Activated naive CD4-positive, alpha-beta T cell treated with anti-CD3 and anti-CD28 coated beads, Interleukin-2, amount 50 U/mL, for 24 hours (primary cell): ENCODE measurements around the gene ZNF629.

ENCODE experiments used
- H3K27ac Mint-ChIP-seq: one replicate; pipeline ENCODE4 v1.8.0; 2021; ENCODE audit warnings: mild to moderate bottlenecking, mixed read lengths
- H3K27me3 Mint-ChIP-seq: one replicate; pipeline ENCODE4 v1.8.0; 2021; ENCODE audit warnings: mixed read lengths
- H3K36me3 Mint-ChIP-seq: one replicate; pipeline ENCODE4 v1.8.0; 2021; ENCODE audit warnings: mixed read lengths
- H3K4me1 Mint-ChIP-seq: one replicate; pipeline ENCODE4 v1.8.0; 2021; ENCODE audit warnings: mixed read lengths
- H3K4me3 Mint-ChIP-seq: one replicate; pipeline ENCODE4 v1.8.0; 2021; ENCODE audit warnings: mild to moderate bottlenecking, mixed read lengths
- H3K9me3 Mint-ChIP-seq: one replicate; pipeline ENCODE4 v1.8.0; 2021; ENCODE audit warnings: mixed read lengths

ZNF629 gene

DNA sequence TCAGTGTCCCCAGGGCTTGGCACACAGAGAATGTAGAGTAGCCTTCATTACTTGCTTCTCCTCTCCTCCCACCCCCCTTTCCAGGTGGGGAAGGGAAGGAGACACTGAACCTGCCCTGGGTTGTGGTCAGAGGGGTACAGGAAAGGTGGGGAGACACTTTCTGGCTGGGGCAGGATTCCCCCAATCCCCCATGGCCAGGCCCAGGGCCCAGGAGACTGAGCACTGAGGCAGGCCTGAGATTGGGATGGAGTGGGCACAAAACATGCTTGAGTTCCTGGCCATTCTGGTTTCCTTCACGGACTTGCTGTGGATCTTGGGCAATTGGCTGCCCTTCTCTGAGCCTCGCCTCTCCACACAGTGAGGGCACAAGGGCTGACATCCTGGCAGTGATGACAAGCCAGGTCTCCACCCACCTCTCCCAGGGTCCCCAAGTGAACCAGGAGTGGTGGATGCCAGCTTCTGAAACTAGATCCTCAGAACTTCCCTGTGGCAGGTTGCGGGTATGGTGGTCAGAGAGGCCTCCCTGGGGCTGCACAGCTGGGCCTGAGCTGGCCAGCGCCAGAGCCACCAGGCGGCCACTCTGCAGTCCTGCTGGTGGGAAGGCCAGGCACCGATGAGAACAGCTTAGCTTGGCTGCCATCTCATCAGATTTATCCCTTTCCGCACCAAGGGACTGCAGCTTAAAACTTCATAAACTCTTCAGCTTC is 9.3 kb downstream of the ZNF629 start:
- H3K27me3 Mint-ChIP-seq, result no peaks in the 10 kb centered on the region
- H3K4me3 Mint-ChIP-seq, result peak overlapping the region; percentile 92
- H3K36me3 Mint-ChIP-seq, result peaks cover 3% of the 10 kb centered on the region
- H3K9me3 Mint-ChIP-seq, result no peaks in the 10 kb centered on the region
- no peak overlapping the region for H3K27ac Mint-ChIP-seq
- peaks cover 16% of the 10 kb centered on the region for H3K4me1 Mint-ChIP-seq

DNA sequence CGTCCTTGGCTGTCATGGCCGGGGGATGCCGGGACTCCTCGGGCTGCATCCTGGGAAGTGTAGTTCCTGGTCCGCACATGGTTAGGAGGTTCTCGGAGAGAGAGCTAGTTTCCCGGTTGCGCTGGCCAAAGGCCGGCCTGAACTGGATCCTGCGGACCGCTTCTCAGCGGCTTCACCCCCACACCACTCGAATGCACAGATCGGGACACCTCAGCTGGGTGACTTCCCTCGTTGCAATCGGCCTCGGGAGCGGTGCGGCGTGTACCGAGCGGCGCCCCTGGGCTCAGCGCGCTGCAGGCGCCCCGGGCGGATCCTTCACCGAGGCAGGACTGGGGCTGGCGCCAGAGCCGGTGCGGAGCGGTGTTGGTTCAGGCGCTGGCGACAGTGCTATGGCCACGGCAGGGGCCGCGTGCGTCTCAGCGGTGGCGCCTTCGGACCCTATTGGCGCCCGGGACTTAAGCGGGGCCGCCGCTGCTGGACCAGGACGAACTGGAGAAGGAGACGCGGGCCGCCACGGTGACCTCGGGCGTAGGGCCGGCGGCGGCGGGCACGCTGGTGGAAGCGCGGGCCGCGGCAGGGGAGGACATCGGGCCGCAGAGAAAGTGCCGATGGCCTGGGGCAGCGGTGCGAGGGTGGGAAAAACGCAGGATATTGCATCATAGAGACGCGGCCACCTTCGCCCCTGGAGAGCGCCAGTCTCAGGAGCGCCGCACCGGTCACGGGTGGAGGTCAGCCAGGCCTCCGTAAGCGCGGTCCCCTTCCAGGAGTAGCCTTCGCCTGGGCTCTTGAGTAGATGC is 11.4 kb downstream of the ZNF629 start:
- peaks cover 23% of the 10 kb centered on the region for H3K4me1 Mint-ChIP-seq
- H3K36me3 Mint-ChIP-seq, result peaks cover 10% of the 10 kb centered on the region
- H3K9me3 Mint-ChIP-seq, result no peaks in the 10 kb centered on the region
- H3K27me3 Mint-ChIP-seq, result no peaks in the 10 kb centered on the region
- H3K27ac Mint-ChIP-seq, result peak overlapping the region; percentile 97
- H3K4me3 Mint-ChIP-seq, result peak overlapping the region; percentile 92

DNA sequence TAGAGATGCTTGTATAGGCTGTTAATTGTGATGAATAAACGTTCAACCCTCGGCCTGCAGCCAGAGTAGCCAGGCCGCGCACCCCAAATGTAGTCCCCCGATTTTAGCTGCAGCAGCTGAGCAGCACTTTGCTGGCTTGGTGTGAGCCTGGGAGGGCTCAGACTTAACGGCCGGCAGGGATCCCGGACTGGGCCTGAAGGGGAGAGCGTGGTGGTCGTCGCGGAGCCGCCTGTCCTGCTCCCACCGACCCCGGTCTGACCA is 11.9 kb downstream of the ZNF629 start:
- Mint-ChIP-seq H3K36me3 (peaks cover 10% of the 10 kb centered on the region), H3K4me1 (peaks cover 23% of the 10 kb centered on the region), H3K27ac (peak overlapping the region; percentile 97), H3K9me3 (no peaks in the 10 kb centered on the region), H3K4me3 (peak overlapping the region; percentile 92), H3K27me3 (no peaks in the 10 kb centered on the region)

DNA sequence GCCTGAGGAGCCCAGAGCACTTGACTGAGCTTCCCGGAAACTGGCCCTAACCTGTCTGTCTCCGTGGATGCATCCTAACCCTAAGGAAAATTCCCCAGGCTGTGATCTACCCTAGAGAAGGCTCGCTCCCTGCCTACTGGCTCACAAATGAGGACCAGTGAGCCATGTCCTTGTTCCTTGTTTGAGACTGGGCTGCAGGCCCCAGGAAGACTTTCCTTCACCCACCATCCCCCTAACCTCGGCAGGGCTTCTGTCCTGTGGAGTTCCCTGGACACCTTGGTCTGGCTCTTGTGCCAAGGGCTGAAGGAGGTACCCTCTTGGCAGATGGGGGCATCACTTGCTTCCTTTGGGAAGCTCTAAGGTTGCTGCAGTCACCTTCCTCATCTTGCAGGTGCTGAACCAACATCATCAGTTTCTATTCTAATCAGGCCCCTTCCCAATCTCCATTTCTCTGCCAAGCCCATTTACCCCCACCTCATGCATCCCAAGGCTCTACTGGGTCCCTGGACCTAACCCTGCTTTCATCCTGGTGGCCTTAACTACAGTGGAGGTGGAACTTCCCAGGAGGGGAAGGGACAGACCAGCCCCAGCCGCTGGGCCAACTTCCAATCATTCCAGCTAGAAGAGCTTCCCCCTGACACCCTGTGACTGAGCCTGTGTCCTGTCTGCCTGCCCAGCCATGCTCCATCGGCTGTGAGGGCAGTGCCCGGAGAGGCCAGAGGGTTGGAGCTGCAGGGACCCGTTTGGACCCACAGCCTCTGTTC is 12.5 kb downstream of the ZNF629 start:
- Mint-ChIP-seq H3K9me3 (no peaks in the 10 kb centered on the region), H3K4me1 (peaks cover 23% of the 10 kb centered on the region), H3K4me3 (peak overlapping the region; percentile 92), H3K36me3 (peaks cover 10% of the 10 kb centered on the region), H3K27me3 (no peaks in the 10 kb centered on the region), H3K27ac (no peak overlapping the region)

DNA sequence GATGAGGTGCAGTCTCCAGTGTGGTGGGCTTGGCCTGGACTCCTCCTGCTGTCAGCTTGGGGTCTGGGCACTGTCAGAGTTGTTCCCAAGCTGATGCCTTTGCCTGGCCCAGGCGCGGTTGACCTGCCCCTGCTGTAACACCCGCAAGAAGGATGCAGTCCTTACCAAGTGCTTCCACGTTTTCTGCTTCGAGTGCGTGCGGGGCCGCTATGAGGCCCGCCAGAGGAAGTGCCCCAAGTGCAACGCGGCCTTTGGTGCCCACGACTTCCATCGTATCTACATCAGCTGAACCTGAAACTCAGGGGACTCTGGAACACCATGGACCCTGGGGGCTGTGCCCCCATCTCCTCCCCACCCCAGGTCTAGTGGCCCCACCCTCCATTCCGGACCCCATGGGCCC is 13.2 kb downstream of the ZNF629 start:
- Mint-ChIP-seq H3K4me1 (peaks cover 23% of the 10 kb centered on the region), H3K27me3 (no peaks in the 10 kb centered on the region), H3K4me3 (no peak overlapping the region), H3K27ac (no peak overlapping the region), H3K9me3 (no peaks in the 10 kb centered on the region), H3K36me3 (peaks cover 10% of the 10 kb centered on the region)

DNA sequence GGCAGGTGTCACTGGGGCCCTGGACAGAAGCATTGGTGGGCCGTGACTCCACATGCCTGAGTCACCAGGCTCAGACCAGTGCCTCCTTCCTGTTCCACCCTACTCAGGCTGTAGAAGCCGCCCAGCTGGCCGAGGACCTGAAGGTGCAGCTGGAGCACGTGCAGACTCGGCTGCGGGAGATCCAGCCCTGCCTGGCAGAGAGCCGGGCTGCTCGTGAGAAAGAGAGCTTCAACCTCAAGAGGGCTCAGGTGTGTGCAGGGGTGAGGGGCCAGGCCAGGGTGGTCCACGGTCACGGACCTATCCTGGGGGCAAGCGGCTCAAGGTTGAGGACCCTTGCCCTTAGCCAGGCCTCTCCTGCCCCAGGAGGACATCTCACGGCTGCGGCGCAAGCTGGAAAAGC is 15.3 kb downstream of the ZNF629 start:
- Mint-ChIP-seq H3K4me3 (no peak overlapping the region), H3K27me3 (no peaks in the 10 kb centered on the region), H3K36me3 (peaks cover 17% of the 10 kb centered on the region), H3K4me1 (peaks cover 17% of the 10 kb centered on the region), H3K9me3 (no peaks in the 10 kb centered on the region), H3K27ac (no peak overlapping the region)

DNA sequence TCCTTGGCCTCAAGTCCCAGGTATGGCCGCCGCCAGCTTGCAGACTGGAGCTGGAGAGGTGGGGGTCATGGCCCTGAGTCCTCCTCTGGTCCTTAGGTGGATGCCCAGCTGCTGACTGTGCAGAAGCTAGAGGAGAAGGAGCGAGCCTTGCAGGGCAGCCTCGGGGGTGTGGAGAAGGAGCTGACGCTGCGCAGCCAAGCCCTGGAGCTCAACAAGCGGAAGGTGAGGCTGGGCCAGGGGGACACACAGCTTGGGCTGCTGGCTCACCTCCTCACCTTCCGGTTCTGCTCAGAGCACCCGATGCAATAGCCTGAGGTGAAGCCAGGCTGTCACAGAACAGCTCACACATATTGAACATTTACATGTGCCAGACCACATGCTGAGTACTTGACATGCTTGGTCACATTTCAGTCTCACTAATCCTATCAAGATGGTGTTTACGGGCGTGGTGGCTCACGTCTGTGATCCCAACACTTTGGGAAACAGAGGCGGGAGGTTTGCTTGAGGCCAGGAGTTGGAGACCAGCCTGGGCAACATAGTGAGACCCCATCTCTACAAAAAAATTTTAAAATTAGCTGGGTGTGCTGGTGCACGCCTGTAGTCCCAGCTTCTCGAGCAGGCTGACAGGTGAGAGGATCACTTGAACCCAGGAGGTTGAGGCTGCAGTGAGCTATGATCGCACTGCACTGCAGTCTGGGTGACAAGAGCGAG is 17.5 kb downstream of the ZNF629 start:
- Mint-ChIP-seq H3K9me3 (no peaks in the 10 kb centered on the region), H3K36me3 (peaks cover 21% of the 10 kb centered on the region), H3K27me3 (no peaks in the 10 kb centered on the region), H3K4me1 (peaks cover 10% of the 10 kb centered on the region), H3K27ac (no peak overlapping the region), H3K4me3 (no peak overlapping the region)

DNA sequence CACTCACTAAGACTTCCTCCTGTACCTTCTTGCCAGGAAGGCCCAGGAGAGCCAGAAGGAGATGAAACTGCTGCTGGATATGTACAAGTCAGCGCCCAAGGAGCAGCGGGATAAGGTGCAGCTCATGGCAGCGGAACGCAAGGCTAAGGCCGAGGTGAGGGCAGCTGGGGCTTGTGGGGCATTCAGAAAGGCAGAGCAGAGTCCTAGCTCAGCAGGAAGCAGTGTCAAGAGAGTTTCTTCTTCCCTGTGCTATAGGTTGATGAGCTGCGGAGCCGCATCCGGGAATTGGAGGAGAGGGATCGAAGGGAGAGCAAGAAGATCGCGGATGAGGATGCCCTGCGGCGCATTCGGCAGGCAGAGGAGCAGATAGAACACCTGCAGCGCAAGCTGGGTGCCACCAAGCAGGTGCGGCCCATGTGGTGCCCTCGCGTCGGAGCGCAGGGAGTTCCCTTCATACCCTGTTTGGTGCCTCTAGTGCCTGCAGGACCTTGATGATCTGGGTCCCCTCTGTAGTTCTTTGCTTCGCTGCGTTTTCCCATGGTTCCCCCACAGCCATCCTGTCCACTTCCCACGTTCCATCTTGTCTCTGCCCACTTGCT is 18.3 kb downstream of the ZNF629 start:
- no peaks in the 10 kb centered on the region for H3K27me3 Mint-ChIP-seq
- H3K9me3 Mint-ChIP-seq, result no peaks in the 10 kb centered on the region
- peaks cover 12% of the 10 kb centered on the region for H3K4me1 Mint-ChIP-seq
- H3K36me3 Mint-ChIP-seq, result peaks cover 19% of the 10 kb centered on the region
- H3K27ac Mint-ChIP-seq, result no peak overlapping the region
- no peak overlapping the region for H3K4me3 Mint-ChIP-seq

DNA sequence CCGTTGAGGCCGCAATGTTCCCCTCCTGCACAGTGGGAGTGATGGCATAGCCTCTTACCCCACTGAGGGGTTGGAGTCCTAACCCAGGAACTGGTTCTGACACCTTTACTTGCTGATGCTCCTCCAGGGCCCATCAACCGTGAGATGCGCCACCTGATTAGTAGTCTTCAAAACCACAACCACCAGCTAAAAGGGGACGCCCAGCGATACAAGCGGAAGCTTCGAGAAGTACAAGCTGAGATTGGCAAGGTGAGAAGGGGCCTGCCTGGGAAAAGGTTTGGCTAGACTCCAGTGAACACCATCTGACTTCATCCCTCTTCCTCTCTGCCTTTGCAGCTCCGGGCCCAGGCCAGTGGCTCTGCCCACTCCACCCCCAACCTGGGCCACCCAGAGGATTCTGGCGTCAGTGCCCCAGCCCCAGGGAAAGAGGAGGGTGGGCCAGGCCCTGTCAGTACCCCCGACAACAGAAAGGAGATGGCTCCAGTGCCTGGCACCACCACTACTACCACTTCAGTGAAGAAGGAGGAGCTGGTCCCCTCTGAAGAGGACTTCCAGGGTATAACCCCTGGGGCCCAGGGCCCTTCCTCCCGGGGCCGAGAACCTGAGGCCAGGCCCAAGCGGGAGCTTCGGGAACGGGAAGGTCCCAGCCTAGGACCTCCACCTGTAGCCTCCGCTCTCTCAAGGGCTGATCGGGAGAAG is 19.1 kb downstream of the ZNF629 start:
- Mint-ChIP-seq H3K27ac (no peak overlapping the region), H3K4me3 (no peak overlapping the region), H3K27me3 (no peaks in the 10 kb centered on the region), H3K36me3 (peaks cover 19% of the 10 kb centered on the region), H3K9me3 (no peaks in the 10 kb centered on the region), H3K4me1 (peaks cover 18% of the 10 kb centered on the region)

DNA sequence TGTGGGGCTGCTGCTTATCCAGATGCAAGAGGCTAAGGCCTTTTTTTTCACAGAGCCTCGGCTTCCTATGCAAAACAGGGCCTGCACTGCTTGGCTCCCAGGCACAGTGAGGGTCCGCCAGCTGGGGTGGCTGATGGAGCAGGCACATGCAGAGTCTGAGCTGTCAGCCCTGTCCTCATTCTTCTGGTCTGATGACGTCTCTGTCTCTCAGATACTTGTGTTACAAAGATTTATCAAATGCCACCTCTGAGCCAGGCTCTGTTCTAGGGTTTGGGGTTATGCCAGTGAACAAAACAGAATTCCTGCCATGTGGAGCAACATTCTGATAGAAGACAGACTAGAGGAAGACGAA is 20.1 kb downstream of the ZNF629 start:
- Mint-ChIP-seq H3K36me3 (peaks cover 14% of the 10 kb centered on the region), H3K4me3 (no peak overlapping the region), H3K27me3 (no peaks in the 10 kb centered on the region), H3K9me3 (no peaks in the 10 kb centered on the region), H3K4me1 (peaks cover 13% of the 10 kb centered on the region), H3K27ac (no peak overlapping the region)

DNA sequence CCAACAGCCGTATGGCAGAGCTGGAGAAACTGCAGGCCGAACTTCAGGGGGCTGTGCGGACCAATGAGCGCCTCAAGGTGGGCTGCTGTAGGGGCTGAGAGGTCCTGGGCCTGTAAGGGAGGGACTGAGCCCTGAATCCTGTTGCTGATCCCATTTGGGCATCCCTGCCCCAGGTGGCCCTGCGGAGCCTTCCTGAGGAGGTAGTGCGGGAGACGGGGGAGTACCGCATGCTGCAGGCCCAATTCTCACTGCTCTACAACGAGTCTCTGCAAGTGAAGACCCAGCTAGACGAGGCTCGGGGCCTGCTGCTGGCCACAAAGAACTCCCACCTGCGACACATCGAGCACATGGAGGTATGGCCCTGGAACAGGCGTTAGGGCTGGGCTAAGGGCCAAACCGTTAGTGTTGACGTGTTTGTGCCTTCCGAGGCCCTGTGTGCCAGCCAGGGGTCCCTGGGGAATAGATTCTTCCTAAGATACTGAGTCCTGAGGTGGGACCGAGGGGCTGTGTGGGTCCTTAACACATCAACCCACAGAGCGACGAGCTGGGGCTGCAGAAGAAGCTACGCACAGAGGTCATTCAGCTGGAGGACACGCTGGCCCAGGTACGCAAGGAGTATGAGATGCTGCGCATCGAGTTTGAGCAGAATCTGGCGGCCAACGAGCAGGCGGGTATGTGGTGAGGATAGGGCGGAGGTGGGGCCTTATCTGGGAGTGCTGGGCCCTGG is 20.6 kb downstream of the ZNF629 start:
- Mint-ChIP-seq H3K27me3 (no peaks in the 10 kb centered on the region), H3K4me3 (no peak overlapping the region), H3K4me1 (peaks cover 13% of the 10 kb centered on the region), H3K9me3 (no peaks in the 10 kb centered on the region), H3K36me3 (peaks cover 12% of the 10 kb centered on the region), H3K27ac (no peak overlapping the region)

DNA sequence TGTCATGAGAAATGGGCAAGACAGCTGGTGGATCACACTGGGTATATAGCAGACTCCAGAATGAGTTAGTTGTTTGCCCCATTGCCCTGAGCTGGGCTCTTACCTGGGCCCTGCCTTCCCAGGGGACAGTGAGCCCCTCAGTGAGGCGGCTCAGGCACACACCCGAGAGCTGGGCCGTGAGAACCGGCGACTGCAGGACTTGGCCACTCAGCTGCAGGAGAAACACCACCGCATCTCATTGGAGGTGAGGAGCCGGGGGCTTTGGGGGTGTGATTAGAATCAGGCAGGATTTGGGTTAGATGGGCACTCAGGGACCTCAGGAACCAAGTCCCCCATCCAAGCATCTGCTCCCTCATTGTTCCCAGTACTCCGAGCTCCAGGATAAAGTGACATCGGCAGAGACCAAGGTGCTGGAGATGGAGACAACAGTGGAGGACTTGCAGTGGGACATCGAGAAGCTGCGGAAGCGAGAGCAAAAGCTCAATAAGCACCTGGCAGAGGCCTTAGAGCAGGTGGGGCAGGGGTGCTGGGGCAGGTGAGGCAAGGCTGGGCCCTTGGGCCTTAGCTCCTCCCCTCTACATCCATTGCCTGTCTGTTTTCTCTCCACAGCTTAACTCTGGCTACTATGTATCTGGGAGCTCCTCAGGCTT is 22.1 kb downstream of the ZNF629 start:
- no peaks in the 10 kb centered on the region for H3K27me3 Mint-ChIP-seq
- H3K36me3 Mint-ChIP-seq, result peaks cover 12% of the 10 kb centered on the region
- H3K27ac Mint-ChIP-seq, result no peak overlapping the region
- H3K4me3 Mint-ChIP-seq, result no peak overlapping the region
- H3K9me3 Mint-ChIP-seq, result no peaks in the 10 kb centered on the region
- H3K4me1 Mint-ChIP-seq, result peaks cover 22% of the 10 kb centered on the region

DNA sequence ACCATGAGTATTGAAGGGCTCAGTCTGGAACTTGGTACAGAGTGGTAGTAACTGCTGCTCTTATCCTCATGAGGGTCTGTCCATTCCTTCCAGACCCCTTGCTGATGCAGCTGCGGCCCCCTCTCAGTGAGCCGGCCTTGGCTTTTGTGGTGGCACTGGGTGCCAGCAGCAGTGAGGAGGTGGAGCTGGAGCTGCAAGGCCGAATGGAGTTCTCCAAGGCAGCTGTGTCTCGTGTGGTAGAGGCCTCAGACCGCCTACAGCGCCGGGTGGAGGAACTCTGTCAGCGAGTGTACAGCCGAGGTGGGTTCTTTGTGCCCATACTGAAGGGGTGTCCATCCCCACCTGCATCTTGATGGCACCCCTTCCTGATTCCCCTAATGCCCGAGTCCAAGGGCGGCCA is 22.9 kb downstream of the ZNF629 start:
- no peak overlapping the region for H3K27ac Mint-ChIP-seq
- H3K4me1 Mint-ChIP-seq, result peaks cover 22% of the 10 kb centered on the region
- H3K4me3 Mint-ChIP-seq, result peak overlapping the region; percentile 96
- H3K9me3 Mint-ChIP-seq, result no peaks in the 10 kb centered on the region
- H3K27me3 Mint-ChIP-seq, result no peaks in the 10 kb centered on the region
- H3K36me3 Mint-ChIP-seq, result peaks cover 12% of the 10 kb centered on the region
